ENCODE measurements around the gene HOXB7.

Gene HOXB7

DNA sequence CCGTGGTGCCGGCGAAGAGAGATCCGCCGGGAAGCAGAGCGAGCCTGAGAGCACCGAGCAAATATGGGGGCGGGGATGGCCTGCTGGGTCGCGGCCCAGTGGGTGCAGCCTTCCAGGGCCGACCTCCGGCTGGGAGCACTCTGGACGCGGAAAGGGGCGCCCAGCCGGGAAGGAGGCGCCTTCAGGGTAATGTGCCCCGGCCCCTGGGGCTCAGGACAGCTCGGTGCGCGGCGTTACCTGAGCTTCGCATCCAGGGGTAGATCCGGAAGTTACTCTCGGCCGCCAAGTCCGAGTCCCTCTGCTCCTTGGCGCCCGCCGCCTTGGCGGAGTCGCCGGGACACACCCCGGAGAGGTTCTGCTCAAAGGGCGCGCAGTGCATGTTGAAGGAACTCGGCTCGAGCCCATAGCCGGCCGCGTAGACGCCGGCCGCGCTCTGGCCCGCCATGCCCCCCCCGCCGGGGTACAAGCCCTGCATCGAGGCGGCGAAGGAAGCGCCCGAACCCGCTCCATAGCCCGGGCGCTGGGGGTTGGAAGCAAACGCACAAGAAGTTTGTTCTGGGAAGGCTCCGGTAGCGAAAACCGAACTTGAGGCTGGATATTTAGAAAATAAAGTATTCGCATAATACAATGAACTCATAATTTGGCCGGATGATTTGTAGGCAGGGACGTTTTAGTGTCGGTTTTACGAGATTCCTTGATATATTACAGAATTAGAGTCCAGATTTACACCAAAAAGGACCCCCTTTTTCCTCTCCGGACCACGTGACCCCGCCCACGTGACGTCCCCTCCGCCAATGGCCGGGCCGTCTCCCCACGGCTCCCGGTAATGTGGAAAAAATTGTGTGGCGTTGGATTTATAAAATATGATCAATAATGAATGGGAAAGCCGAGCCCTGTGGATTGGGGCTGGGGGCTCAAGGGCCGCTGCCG lies at the start of gene HOXB7:
Gene HOXB7, minus strand, starts transcription at position 736 of the 930 bp plus-strand sequence. Its CDS starts 99 bp downstream, at position 637.
- DNase-seq (ENCODE audit: low read depth), result peak; percentile 59

GRCh38 chr17:48655913-48656312 lies 45.1 kb upstream of the HOXB7 start:
- DNase-seq (ENCODE audit: low read depth), result no peak

GRCh38 chr17:48649741-48650140 lies 38.9 kb upstream of the HOXB7 start:
- no peak for DNase-seq (ENCODE audit: low read depth)

- DNase-seq (ENCODE audit: low read depth), result no peak
Measured at GRCh38 chr17:48647963-48648245, 37.1 kb upstream of the HOXB7 start.

DNA sequence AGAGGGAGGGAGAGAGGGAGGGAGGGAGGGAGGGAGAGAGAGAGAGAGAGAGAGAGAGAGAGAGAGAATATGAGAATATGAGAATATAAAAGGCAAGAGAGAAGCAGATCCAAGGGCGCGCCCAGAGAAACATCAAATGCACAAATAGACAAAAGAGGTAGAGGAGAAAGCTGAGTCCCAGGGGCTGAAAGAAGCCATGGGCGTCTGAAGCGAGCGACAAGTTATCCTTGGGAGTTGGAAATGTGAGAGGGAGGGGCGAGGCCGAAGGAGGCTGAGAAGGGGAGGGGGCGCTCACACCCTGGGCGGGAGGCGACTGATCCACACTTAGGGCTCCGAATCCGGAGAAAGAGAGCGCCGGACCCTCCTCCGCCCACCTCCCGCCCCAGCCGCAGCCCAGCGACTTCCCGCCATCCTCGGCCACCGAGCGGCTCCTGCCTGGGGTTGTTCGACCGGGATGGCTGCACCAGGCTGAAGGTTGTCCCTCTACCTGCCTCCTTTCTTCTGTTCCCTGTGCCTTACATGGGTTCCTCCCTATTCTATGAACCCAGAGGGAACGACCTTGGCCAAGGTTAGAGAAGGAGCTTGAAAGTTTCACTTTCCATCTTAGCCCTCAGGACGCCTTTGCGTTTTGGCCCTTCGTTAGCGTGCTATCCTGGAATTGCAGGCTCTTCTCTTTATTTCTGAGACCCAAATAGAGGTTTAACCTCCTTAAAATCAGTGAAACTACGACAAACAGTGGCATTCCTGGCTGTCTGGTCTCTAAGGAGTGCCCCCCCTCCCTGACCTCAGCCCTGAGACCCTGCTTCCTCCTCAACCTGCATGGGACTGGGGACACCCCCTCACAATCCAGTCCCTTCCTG lies 36.5 kb upstream of the HOXB7 start:
- DNase-seq (ENCODE audit: low read depth), result no peak

DNA sequence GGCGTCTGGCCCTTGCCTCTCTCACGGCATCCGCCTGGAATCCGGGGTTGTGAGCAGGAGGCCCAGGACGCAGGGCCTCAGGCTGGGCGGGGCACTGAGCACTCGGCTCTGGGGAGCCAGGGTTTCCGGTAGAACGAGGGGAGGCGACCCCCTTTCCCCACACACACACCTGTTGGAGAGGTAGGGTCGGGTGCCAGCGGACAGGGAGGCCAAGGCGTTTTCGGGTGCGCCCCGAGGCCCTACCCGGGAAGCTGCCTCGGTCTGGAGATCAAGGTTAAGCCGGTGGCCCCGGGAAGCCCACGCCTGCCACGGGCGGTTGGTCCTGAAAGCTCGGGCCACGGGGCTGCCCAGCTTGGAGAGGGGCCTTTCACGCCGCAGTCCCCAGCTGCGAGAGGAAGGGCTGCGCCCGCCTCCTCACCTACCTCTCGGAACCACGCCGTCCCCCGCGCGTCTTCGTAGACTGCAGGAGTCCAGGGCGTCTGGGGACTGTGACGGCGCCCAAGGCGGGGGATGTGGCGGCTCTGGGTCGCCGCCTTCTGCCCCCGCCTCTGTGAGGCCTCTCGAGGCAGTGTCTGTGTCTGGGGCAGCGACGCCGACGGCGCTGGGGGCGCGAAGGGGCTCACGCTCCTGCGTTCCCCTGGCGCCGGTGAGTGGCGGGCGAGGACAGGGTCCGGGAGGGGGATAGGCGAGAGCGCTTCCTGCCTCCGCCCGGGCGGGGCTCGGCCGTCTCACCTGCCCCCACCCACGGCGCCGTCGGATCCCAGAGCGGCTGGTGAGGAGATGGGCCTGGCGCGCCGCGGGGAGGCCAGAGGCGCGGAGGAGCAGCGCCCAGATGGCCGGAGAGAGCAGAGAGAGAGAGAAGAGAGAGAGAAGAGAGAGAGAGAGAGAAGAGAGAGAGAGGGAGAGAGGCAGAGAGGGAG lies 35.6 kb upstream of the HOXB7 start:
- DNase-seq (ENCODE audit: low read depth), result peak; percentile 9

DNA sequence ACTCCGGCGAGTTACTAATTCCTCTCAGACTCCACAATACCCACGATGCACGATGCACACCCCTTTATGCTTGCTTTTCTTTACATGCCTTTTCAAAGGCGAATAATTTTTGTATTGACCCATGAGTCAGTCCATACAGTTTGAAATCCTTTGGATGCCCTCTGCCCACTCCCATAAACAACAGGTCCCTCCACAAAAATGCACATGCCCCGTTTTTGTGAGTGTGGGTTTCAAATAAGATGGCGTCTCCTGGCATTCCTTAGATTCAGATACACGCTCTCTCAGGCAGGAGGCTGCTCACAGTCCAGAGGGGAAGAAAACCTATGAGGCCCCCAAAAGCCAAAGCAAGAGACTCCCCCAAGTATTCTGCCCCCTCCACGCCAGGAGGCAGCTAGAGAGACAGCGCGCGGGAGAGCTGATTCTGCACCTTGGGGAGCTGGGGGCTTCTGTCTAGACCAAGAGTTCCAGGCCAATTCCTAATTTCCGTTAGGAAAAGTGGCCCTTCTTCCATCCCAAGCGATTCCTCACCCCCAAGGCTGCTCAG lies 34.9 kb upstream of the HOXB7 start:
- DNase-seq (ENCODE audit: low read depth), result no peak

- DNase-seq (ENCODE audit: low read depth), result no peak
Measured at GRCh38 chr17:48644910-48645557, 34.2 kb upstream of the HOXB7 start.

GRCh38 chr17:48644159-48644558 lies 33.3 kb upstream of the HOXB7 start:
- DNase-seq (ENCODE audit: low read depth), result no peak

- no peak for DNase-seq (ENCODE audit: low read depth)
Measured at GRCh38 chr17:48643697-48644012, 32.8 kb upstream of the HOXB7 start.

DNA sequence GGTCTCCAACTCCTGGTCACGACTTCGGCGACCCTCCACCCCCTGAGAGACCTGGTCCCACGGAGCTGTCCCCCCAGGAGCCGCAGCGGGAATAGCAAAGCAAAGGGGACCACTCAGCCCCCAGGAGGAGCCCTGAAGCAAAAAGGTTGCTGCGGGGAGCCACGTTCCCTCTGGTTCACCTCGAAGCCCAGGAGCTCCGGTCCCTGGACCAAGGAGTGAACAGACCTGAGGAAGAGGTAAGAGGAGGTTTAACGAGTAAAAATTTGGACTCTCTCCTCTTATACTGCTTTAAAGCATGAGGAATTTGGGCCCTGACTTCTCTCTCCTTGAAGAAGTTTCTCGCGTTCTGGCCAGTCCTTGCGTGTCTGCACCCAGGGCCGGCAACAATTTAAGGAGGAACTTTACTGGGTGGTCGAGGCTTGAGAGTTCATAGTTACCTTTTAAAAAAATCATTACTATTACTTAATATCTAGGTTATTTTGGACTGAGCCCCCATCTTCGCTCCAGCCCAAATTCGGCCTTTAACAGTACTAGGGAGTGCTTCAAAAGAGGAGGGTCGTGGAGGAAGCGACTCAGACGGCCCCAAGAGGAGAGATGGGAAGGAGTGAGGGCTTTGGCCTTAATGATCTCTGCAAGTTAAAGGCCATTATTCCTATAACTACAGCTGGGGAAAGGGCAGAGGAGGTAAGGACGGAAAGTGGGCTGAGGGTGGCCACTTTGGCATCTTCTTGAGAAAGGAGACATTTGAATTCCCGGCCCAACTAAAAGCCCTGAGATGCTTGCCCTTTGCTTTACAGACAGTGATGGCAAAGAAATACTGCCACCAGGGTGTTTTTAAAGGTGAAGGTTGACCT lies 32.3 kb upstream of the HOXB7 start:
- no peak for DNase-seq (ENCODE audit: low read depth)

DNA sequence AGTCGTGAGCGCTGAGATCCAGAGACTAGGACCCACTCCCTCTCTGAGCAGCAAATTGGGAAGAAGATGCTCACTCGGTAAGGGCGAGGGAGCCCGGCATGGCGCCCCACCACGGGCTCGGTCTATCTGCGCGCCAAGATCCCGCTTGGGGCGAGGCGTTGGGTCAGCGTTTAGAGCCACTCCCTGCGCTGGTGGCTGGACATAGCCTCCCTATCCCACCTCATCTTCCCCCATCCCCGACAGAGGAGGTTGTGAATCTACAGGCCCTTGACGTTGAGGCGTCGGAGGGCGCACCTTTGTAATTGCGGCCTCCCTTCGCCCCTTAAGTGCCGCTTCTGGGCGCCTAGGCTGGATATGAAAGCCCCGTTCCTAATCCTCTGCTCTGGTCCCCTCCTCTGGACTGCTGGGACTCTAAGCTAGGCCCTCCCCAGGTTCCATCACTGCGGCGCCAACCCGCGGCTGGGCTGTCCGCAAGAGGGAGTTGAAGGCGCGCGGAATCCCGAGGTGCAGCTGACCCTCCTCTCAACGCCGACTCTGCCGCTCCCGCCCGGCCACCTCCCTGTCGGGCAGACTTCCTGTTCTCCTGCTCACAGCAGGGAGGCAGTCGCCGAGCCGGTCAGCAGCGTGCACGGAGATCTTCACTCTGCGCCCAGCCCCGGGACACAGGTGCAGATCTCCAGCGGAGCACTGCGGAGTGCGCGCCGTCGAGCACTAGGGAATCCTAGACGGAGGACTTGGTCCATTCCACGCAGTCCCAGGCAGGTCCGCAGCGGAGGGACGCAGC lies 31.4 kb upstream of the HOXB7 start:
- DNase-seq (ENCODE audit: low read depth), result no peak

GRCh38 chr17:48641541-48642058 lies 30.8 kb upstream of the HOXB7 start:
- no peak for DNase-seq (ENCODE audit: low read depth)

DNA sequence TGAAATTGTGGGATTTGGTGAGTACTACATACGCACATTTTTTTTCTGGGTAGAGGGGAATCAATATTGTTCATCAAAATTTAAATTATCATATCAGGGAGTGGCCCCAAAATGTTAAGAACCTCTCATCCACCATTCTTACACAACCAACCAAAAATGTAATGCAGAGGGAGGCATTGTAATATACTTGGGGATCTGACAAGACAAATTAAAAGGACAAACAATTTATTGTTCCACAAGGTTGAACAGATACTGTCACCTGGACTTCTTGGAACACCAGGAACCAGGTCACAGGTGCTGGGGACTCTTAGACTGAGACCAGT lies 30.0 kb upstream of the HOXB7 start:
- no peak for DNase-seq (ENCODE audit: low read depth)

DNA sequence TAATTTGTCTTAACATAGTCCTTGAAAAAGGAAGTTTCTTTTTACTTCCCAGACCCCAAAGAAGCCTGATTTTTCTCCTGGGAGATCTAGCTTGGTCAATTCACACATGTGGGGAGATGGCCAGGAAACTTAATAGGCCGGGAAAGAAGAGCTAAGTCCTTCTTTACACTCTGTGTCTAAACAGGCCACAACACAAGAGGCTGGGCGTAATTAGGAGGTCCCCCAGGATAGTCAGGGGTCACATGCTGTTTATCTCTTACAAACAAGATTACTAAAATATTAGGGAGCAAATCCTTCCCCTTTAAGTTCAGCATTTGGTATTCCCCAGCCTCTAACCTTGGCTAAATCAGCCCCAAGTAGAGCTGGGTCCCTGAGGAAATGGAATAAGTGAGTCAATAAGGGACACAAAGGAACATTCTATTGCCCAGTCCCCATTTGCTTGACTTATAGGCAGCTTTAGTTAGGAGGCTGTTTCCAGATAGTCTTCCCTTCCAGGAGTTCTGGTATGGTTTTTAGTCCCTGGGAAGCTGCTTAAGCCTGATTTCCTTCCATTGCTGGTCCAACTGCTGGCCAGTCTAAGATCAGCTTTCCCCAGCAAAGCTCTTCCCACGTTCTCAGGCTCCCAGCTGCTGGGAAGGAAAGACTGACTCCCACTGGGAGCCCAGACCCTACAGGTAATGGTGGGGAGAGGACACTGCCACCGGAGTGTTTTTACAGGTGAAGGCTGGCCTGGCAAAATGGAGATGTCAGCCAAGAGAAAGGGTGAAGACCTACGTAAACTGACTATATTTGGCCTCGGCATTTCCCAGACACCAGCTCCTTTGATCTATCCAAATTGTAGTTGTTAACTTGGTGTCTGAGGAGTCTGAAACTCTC lies 29.4 kb upstream of the HOXB7 start:
- DNase-seq (ENCODE audit: low read depth), result no peak

DNA sequence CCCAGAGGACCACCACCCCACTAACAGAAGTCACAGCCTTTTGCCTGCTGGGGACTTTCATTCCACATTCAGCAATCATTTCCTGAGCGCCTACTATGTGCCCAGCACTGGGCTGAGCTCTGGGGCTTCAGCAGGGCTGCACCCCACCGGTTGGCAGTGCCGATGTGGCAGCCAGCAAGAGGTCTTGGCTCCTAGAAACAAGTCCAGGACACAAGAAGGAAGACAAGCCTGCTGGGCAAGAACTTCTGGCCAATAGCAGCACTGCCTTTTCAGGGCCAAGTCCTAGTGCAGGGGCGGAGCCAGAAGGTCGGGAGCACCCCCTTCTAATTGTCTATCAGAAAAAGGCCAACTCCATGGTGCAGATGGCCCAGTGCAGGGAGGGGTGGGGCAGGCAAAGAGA lies 28.3 kb upstream of the HOXB7 start:
- no peak for DNase-seq (ENCODE audit: low read depth)

DNA sequence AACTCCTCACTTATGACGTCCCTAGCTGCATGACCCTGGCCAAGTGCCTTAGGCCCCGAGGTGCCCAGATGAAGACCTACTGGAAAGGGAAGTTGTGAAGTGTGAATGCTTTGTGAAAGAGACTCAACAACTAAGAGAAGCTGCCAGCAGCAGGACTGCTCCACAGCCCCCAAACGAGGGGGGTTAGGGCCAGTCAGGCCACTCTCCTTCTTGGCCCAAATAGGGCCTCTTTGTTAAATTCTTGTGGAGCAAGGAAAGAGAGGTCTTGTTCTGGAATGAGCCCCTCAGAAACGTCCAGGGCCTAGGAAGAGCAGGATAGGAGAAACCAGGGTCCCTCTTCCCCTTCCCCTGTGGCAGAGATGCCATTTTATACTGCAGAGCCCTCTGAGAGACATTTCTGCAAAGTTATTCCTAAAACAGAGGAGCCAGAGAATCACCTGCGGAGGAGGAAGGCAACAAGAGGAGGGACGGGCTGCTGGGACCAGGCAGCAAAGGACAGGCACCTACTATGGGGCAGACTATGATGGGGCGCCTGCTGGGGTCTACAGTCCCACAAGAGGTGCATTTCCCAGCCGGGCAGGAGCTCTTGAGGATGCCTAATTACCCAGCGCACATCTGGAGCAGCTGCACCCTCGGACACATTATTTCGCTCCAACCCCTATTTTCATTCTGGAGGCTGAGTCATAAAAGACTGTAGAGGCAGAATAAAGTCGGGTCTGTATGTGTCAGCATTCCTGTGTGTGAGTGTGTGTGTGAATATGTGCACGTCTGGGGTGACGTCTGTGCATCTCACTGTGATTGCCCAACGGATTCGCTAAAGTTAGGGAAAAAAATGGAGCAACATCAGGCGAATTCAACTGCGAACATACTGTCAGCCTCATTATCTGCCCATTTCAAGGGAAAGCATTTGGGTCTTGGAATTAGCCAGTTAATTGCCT lies 26.8 kb upstream of the HOXB7 start:
- DNase-seq (ENCODE audit: low read depth), result no peak

Measured in stimulated activated CD8-positive, alpha-beta memory T cell treated with anti-CD3 and anti-CD28 coated beads, Interleukin-4, amount 100 ng/mL, for 24 hours (primary cell).